COR-L47 (cell line): ENCODE measurements around the gene PRKN.

ENCODE experiments used
- DNase-seq: peaks from one replicate; lab custom pipeline; 2025; lab: John Stamatoyannopoulos, UW

Gene PRKN

GRCh38 chr6:161954699-161955276, 772.8 kb downstream of the PRKN start:
- no peak for DNase-seq

GRCh38 chr6:161954077-161954476, 773.5 kb downstream of the PRKN start:
- DNase-seq, result no peak

GRCh38 chr6:161951126-161951525, 776.4 kb downstream of the PRKN start:
- DNase-seq, result no peak

DNA sequence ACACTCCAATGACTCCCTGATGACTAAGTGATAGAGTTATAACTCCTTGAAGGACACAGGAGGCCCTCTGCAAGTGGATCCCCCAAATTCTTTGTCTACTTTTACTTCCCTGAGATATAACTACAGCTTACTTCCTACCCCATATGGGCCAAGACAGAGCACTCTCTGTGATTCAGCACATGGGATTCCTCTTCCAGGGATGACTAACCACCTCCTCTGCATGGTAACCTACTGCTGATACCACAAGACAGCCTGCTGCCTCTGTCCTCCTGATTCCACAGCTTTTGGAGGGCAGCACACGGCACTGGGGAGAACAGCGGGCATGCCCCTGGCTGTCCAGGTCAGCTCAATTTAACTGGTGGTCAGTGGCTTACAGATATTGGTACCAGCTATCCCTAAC, 778.0 kb downstream of the PRKN start:
- no peak for DNase-seq

- no peak for DNase-seq
Observed at GRCh38 chr6:161948462-161948861, 779.1 kb downstream of the PRKN start.

DNA sequence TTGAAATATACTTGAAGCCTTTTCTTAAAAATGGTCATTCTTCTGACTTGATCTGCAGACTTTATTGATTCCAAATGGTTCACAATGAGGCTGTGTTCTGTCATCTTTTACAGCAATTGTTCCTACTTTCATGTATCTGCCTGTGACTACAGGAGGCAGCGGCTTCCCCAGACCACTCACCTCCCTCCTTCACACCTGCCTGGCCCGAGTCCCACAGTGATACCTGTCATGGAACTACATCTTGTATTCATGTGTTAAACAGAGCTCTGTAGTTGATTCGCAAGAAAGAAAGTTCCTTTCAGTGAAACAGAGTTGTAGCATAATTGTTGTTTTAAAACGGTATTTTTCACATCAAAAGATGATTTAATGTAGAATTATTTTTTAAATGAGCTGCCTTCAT, 780.2 kb downstream of the PRKN start:
- DNase-seq, result no peak

DNA sequence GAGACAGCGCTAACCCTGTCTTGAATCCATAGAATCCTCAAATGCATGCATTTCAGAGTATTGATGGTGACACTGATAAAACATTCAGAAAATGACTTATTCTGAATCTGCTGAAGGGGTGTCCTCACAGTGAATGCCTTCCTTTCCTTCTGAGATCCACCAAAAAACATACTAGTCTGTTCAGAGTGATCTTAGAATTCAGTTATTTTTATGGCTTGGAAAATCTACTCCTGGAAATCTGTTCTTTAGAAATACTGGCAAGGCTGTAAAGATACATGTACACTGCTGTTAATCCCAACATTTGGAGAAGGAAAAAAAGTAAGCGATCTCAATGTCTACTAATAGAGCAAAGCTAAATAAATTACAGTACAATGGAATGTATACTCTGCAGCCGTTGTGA, 781.1 kb downstream of the PRKN start:
- no peak for DNase-seq

DNA sequence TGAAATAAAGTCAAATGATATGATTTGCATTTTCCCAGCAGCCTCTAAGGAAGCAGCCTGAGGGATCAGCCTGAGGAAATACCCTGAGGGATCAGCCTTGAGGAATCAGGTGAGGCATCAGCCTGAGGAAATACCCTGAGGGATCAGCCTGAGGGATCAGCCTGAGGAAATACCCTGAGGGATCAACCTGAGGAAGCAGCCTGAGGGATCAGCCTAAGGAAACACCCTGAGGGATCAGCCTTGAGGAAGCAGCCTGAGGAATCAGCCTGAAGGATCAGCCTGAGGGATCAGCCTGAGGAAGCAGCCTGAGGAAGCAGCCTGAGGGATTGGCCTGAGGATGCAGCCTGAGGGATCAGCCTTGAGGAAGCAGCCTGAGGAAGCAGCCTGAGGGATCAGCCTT, 784.0 kb downstream of the PRKN start:
- DNase-seq, result no peak

DNA sequence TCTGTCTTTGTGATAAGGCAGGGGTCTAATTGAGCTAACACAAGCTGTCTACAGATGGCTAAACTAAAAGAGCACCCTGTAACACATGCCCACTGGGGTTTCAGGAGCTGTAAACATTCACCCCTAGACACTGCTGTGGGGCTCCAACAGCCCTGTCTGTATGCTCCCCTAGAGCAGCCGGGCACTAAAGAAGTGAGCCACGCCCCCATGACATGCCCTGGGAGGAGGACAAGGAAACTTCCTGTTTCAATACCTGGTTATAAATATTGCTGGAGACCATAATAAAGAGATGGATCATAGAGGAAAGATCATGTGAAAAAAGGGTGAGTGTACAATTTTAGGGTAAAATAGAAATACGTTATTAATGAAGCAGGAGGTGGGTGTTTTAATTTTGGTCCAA, 786.0 kb downstream of the PRKN start:
- no peak for DNase-seq

DNA sequence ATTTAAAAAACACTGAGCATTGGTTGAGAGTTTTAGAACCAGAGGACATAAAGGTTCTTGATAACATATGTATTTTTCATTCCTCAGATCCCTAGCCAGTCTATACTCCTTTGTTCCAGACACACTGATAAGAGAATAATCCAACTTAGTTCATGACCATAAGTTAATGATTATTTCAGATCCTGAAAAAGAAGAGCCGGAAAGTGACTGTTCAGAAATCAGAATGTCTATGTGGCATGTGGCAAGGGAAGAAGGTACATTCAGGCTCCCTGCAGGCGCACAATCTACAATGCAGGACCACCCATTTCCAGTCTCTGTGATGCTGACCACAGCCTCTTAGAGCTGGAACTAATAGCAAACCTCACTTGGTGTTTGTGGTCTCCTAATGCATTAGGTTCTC, 787.0 kb downstream of the PRKN start:
- no peak for DNase-seq

DNA sequence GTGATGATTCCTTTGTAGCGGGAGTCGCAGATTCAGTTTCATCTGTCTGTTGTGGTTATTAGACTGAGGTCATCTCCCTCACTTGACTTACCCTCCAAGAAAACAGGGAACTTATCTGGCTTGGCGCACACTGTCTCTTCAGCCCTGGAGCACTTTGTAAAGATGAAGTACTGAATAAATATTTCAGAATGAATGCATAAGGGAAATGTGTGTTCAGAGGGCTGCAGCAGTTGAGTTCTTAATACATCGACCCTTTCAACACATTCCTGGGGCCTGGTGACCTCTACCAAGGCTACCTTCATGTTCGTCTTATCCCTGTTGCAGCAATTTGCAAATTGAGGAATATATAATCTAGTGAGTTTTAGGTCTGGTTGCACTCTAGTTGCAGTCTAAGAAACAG, 801.2 kb downstream of the PRKN start:
- no peak for DNase-seq

- no peak for DNase-seq
Observed at GRCh38 chr6:161924516-161925116, 803.0 kb downstream of the PRKN start.

- peak; percentile 41 for DNase-seq
Observed at GRCh38 chr6:161922631-161923119, 804.9 kb downstream of the PRKN start.

GRCh38 chr6:161921602-161922395, 805.8 kb downstream of the PRKN start:
- peak; percentile 28 for DNase-seq

- no peak for DNase-seq
Observed at GRCh38 chr6:161919691-161920090, 807.9 kb downstream of the PRKN start.

DNA sequence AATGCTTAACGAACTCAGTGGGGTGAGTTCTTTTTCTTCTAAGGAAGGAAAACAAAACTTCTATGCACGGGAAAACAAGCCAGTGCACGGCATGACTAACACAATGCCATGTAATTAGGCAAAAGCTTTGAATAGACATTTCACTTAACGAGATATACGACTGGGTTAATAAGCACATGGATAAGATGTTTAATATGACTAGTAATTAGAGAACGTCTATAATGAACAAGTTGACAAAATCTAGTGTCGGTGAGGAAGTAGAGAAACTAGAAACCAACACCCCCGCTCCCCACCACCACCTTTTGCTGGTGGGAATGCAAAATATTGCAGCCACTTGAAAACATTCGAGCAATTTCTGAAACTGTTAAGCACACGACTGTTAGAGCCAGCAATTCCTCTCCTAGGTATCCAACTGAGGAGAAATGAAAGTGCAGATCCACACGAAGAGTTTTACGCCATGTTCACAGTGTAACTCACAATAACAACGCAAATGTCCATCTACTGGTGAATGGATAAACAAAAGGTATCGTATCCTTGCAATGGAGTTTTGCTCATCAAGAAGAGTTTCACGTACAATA, 808.8 kb downstream of the PRKN start:
- peak; percentile 38 for DNase-seq

DNA sequence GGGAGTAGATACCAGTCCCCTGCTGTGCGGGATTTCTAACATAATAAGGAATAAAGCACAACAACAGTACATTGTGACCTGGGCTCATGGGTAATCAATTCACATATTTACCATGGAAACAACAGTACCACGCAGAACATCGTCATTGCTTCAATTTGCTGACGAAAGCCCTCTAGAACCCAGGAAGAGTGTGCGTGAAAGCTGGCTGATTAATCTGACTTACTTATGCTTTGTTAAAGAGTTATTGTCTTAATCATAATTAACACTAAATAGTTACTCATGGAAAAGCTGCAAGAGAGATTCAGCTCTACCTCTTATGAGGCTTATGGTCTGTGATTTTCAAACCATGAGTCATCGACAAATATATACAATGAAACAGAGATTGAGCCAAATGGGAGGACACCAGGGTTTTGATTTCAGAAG, 809.4 kb downstream of the PRKN start:
- DNase-seq, result peak; percentile 43

GRCh38 chr6:161917645-161918044, 809.9 kb downstream of the PRKN start:
- peak; percentile 38 for DNase-seq

- no peak for DNase-seq
Observed at GRCh38 chr6:161915456-161915964, 812.1 kb downstream of the PRKN start.

GRCh38 chr6:161908872-161909271, 818.7 kb downstream of the PRKN start:
- DNase-seq, result no peak

DNA sequence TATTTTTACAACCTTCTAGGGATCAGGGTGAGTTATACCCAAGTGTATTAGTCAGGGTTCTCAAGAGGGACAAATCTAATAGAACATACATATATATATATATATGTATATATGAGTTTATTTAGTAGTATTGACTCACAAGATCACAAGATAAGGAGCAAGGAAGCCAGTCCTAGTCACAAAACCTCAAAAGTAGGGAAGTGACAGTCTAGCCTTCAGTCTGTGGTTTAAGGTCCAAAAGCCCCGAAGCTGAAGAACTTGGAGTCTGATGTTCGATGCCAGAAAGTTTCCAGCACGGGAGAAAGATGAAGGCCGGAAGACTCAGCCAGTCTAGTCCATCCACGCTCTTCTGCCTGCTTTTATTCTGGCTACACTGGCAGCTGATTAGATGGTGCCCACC, 821.0 kb downstream of the PRKN start:
- DNase-seq, result no peak

- DNase-seq, result no peak
Observed at GRCh38 chr6:161903584-161904212, 823.9 kb downstream of the PRKN start.
